GM23248 (cell line): Measurements from ENCODE around the gene METTL15. TPM values are rescaled to one million over a fixed set of nuclear protein-coding genes. Genes with fewer than 3 reads are reported as not detected.
"Not testable (repeated sequence)": the region's sequence is repeated elsewhere in the genome, so short reads cannot be mapped to it uniquely, and the experiment has no call there.

Experiments
- DNase-seq: peaks from one replicate; pipeline ENCODE4 v3.0.0-alpha.2; 2015
- H2AFZ ChIP-seq: fragments of 200-600 bp; sonication (generic); 2 replicates; pipeline ENCODE4 v1.6.1; 2016; ENCODE audit warnings: antibody characterized with exemption
- H3F3A ChIP-seq: fragments of 200-600 bp; sonication (generic); 2 replicates; pipeline ENCODE4 v1.6.1; 2016; ENCODE audit warnings: mild to moderate bottlenecking, antibody characterized with exemption, mixed run types; ENCODE audit not compliant: insufficient read depth
- H3K27ac ChIP-seq: fragments of 200-600 bp; sonication (generic); 2 replicates; pipeline ENCODE4 v1.5.1; 2016; ENCODE audit warnings: mild to moderate bottlenecking
- H3K27me3 ChIP-seq: fragments of 200-600 bp; sonication (generic); replicated peaks from 2 replicates; pipeline ENCODE4 v1.6.1; 2016; ENCODE audit warnings: mild to moderate bottlenecking; ENCODE audit not compliant: insufficient read depth
- H3K36me3 ChIP-seq: fragments of 200-600 bp; sonication (generic); 2 replicates; pipeline ENCODE4 v1.6.1; 2016; ENCODE audit warnings: low read depth, mild to moderate bottlenecking
- H3K4me1 ChIP-seq: fragments of 200-600 bp; sonication (generic); 2 replicates; pipeline ENCODE4 v1.6.1; 2016; ENCODE audit warnings: mild to moderate bottlenecking; ENCODE audit not compliant: insufficient read depth
- H3K4me2 ChIP-seq: fragments of 200-600 bp; sonication (generic); one replicate; pipeline ENCODE4 v1.6.1; 2016; ENCODE audit warnings: mild to moderate bottlenecking; ENCODE audit not compliant: unreplicated experiment
- H3K4me3 ChIP-seq: fragments of 200-600 bp; sonication (generic); 2 replicates; pipeline ENCODE4 v1.5.1; 2016; ENCODE audit warnings: mild to moderate bottlenecking
- H3K79me2 ChIP-seq: fragments of 200-600 bp; sonication (generic); 2 replicates; pipeline ENCODE4 v1.6.1; 2016; ENCODE audit warnings: mild to moderate bottlenecking; ENCODE audit not compliant: insufficient read depth
- H3K9ac ChIP-seq: fragments of 200-600 bp; sonication (generic); 2 replicates; pipeline ENCODE4 v1.6.1; 2016; ENCODE audit warnings: mild to moderate bottlenecking
- H3K9me2 ChIP-seq: fragments of 200-600 bp; sonication (generic); 2 replicates; pipeline ENCODE4 v1.6.1; 2016; ENCODE audit warnings: mixed run types, mild to moderate bottlenecking, moderate library complexity; ENCODE audit not compliant: insufficient read depth
- H3K9me3 ChIP-seq: fragments of 200-600 bp; sonication (generic); one replicate; pipeline ENCODE4 v1.6.1; 2017; ENCODE audit warnings: low read depth
- H4K20me1 ChIP-seq: fragments of 200-600 bp; sonication (generic); 2 replicates; pipeline ENCODE4 v1.6.0; 2016; ENCODE audit not compliant: insufficient read depth
- EZH2 ChIP-seq: fragments of 200-600 bp; sonication (generic); IDR thresholded peaks from 2 replicates; pipeline ENCODE4 v1.6.1; 2018; ENCODE audit warnings: antibody characterized with exemption, mild to moderate bottlenecking; ENCODE audit not compliant: insufficient read depth, poor library complexity, severe bottlenecking
- EZH2phosphoT487 ChIP-seq: fragments of 200-600 bp; sonication (generic); IDR thresholded peaks from 2 replicates; pipeline ENCODE4 v1.6.1; 2018; ENCODE audit warnings: antibody characterized with exemption, moderate library complexity, mild to moderate bottlenecking, low read depth; ENCODE audit not compliant: insufficient read depth
- WGBS, 2 experiments: methylation state at CpG; one replicate each; pipeline ENCODE4 v1.1.6; 2015 to 2017; ENCODE audit warnings: low lambda C conversion rate in 2 of 2, low coverage in 1 of 2; ENCODE audit errors: missing lambda C conversion rate in 2 of 2; 5-methylcytosine and 5-hydroxymethylcytosine counted together
- in situ Hi-C: fragments of 300-500 bp; cut with MboI; formaldehyde crosslinking; loops from 2 replicates; pipeline ENCODE4 v1.15.0; 2020
- polyA plus RNA-seq: library from polyadenylated mRNA; unstranded; fragments of >200 nt; fragmentation: Nextera tagmentation; extraction: Ambion mirVana; gene quantifications from 2 replicates; pipeline ENCODE4 v1.2.1, GENCODE V29; 2016
- total RNA-seq: library from RNA; depleted of rRNA; stranded (reverse); fragments of >200 nt; shearing (Covaris generic); gene quantifications from 2 replicates; pipeline ENCODE4 v1.2.3, GENCODE V29; 2014

METTL15 gene
- total and polyA plus RNA-seq, 2 experiments from 2014 or later: 13.1 to 15.9 TPM

GRCh38 chr11:28123151-28123581 lies 15.0 kb downstream of the METTL15 start:
- no peaks in the 10 kb centered on the region for H3F3A ChIP-seq
- no peaks in the 10 kb centered on the region for H3K9me3 ChIP-seq
- H3K27ac ChIP-seq: peak overlapping the region; percentile 21
- no peaks in the 10 kb centered on the region for H4K20me1 ChIP-seq
- peaks cover 46% of the 10 kb centered on the region for H3K79me2 ChIP-seq
- H2AFZ ChIP-seq: no peak overlapping the region
- H3K27me3 ChIP-seq: no peaks in the 10 kb centered on the region
- H3K4me2 ChIP-seq: peak overlapping the region; percentile 13
- 61 to 79% methylated on average over 3 of the region's 3 CpGs for WGBS, 2 experiments
- peaks cover 14% of the 10 kb centered on the region for H3K36me3 ChIP-seq
- H3K4me3 ChIP-seq: no peak overlapping the region
- TF ChIP-seq EZH2 (no peak), EZH2phosphoT487 (no peak)
- no peaks in the 10 kb centered on the region for H3K9me2 ChIP-seq
- peaks cover 10% of the 10 kb centered on the region for H3K4me1 ChIP-seq
- no peak overlapping the region for H3K9ac ChIP-seq
- in situ Hi-C loops: loop anchor here (25.0 kb wide), 1 partner anchor 411 kb away; the partner anchor contains the start of gene BDNF
- DNase-seq: peak; percentile 48

- Histone ChIP-seq H2AFZ (no peak overlapping the region), H3K36me3 (peaks cover 20% of the 10 kb centered on the region), H3K27me3 (no peaks in the 10 kb centered on the region), H3K4me2 (no peak overlapping the region), H4K20me1 (no peaks in the 10 kb centered on the region), H3K27ac (no peak overlapping the region), H3K9me3 (no peaks in the 10 kb centered on the region), H3K79me2 (0 out of 2 replicates have a peak, but pooled peaks cover 6% of the 10 kb centered on the region), H3K9ac (no peak overlapping the region), H3F3A (no peaks in the 10 kb centered on the region), H3K4me1 (peaks cover 10% of the 10 kb centered on the region), H3K9me2 (no peaks in the 10 kb centered on the region), H3K4me3 (no peak overlapping the region)
- in situ Hi-C loops: no loop called here
- no peak for TF ChIP-seq EZH2phosphoT487
- no peak for TF ChIP-seq EZH2
- DNase-seq: peak; percentile 27
- 55 to 62% methylated on average over 1 of the region's 1 CpG for WGBS, 2 experiments
Measured at GRCh38 chr11:28132548-28132947, 24.4 kb downstream of the METTL15 start.

GRCh38 chr11:28133146-28133545 lies 25.0 kb downstream of the METTL15 start:
- no peaks in the 10 kb centered on the region for H3K9me2 ChIP-seq
- in situ Hi-C loops: no loop called here
- no peaks in the 10 kb centered on the region for H3F3A ChIP-seq
- no peak overlapping the region for H3K9ac ChIP-seq
- 96 to 98% methylated on average over 3 of the region's 3 CpGs for WGBS, 2 experiments
- H3K9me3 ChIP-seq: no peaks in the 10 kb centered on the region
- peaks cover 25% of the 10 kb centered on the region for H3K36me3 ChIP-seq
- 0 out of 2 replicates have a peak, but pooled peaks cover 6% of the 10 kb centered on the region for H3K79me2 ChIP-seq
- DNase-seq: peak; percentile 21
- H3K27ac ChIP-seq: no peak overlapping the region
- no peaks in the 10 kb centered on the region for H4K20me1 ChIP-seq
- H3K4me2 ChIP-seq: no peak overlapping the region
- H3K27me3 ChIP-seq: no peaks in the 10 kb centered on the region
- peaks cover 10% of the 10 kb centered on the region for H3K4me1 ChIP-seq
- TF ChIP-seq EZH2 (no peak), EZH2phosphoT487 (no peak)
- no peak overlapping the region for H2AFZ ChIP-seq
- no peak overlapping the region for H3K4me3 ChIP-seq

- 98 to 99% methylated on average over 4 of the region's 4 CpGs for WGBS, 2 experiments
- H3K4me2 ChIP-seq, in situ Hi-C loops, H3K27me3 ChIP-seq, H3K9ac ChIP-seq, DNase-seq, H3K9me3 ChIP-seq, H3K4me3 ChIP-seq, H3F3A ChIP-seq, H3K79me2 ChIP-seq, H2AFZ ChIP-seq, H3K27ac ChIP-seq, H3K4me1 ChIP-seq, H3K9me2 ChIP-seq, H4K20me1 ChIP-seq: not testable (repeated sequence)
- H3K36me3 ChIP-seq: peaks cover 30% of the 10 kb centered on the region
Measured at GRCh38 chr11:28136157-28136556, 28.0 kb downstream of the METTL15 start.

GRCh38 chr11:28137366-28137765 lies 29.2 kb downstream of the METTL15 start:
- no peak overlapping the region for H3K9ac ChIP-seq
- no peak overlapping the region for H3K4me2 ChIP-seq
- H4K20me1 ChIP-seq: no peaks in the 10 kb centered on the region
- H3K79me2 ChIP-seq: 0 out of 2 replicates have a peak, but pooled peaks cover 6% of the 10 kb centered on the region
- WGBS, 2 experiments: 89 to 90% methylated on average over 3 of the region's 3 CpGs
- no peaks in the 10 kb centered on the region for H3K9me3 ChIP-seq
- H3K4me3 ChIP-seq: no peak overlapping the region
- H3K27me3 ChIP-seq: no peaks in the 10 kb centered on the region
- no peak overlapping the region for H3K27ac ChIP-seq
- H3K36me3 ChIP-seq: peaks cover 30% of the 10 kb centered on the region
- in situ Hi-C loops: no loop called here
- no peaks in the 10 kb centered on the region for H3K9me2 ChIP-seq
- peaks cover 9% of the 10 kb centered on the region for H3K4me1 ChIP-seq
- H2AFZ ChIP-seq: no peak overlapping the region
- no peaks in the 10 kb centered on the region; the same call in 1 of the 2 replicates for H3F3A ChIP-seq
- TF ChIP-seq EZH2: no peak
- TF ChIP-seq EZH2phosphoT487: no peak
- no peak for DNase-seq
